GM19238 (cell line): Measurements from ENCODE around the gene FAM240A.

ENCODE experiments used
- DNase-seq: peaks from one replicate; pipeline ENCODE4 v3.0.0; 2011; ENCODE audit warnings: low spot score; ENCODE audit not compliant: insufficient read length

FAM240A gene

GRCh38 chr3:46673151-46674030, 61.1 kb downstream of the FAM240A start:
- no peak for DNase-seq

DNA sequence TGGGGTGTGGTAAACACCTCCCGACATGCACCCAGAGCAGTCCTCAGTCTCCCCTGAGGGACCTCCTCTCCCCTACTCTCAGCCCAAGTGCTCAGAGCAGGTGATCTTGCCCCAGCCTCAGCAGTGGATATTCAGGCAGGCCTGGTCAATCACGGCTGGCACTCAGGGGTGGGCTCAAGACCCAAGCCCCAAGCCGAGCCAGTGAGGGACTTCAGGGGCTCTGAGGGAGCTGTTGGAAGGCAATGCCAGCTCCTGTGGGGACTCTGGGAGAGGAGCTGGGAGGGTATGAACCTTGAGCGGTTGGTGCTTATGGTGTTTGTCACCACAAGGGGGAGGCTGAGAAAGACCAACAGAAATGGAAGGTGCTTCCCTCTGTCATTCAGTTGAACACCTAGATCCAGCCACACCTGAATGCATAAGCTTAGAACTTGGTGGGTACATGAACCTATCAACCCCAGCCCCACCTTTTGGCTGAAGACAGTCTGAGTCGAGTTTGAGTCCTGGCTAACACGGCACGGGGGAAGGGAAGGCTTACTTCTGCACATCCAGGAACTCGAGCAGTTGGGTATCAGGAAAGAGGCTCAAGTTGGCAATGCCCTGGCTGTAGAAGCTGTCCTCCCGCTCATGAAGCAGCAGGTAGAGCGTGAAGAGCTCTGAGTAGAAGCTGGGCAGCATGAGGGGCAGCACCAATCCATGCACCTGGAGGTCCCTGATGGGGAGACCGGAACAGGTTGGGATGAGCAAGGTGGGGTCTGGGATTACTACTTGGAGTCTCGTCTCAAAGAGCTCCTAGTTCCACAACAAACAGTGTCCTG, 61.9 kb downstream of the FAM240A start:
- DNase-seq: no peak

- DNase-seq: no peak
Measured at GRCh38 chr3:46675426-46675825, 63.1 kb downstream of the FAM240A start.
